Measurements from ENCODE around the gene MRPL58.
A peak's percentile ranks its signal among the peaks of the same experiment; 100 is the strongest.
"Not testable (repeated sequence)": the region's sequence is repeated elsewhere in the genome, so short reads cannot be mapped to it uniquely, and the experiment has no call there.

MRPL58 gene

DNA sequence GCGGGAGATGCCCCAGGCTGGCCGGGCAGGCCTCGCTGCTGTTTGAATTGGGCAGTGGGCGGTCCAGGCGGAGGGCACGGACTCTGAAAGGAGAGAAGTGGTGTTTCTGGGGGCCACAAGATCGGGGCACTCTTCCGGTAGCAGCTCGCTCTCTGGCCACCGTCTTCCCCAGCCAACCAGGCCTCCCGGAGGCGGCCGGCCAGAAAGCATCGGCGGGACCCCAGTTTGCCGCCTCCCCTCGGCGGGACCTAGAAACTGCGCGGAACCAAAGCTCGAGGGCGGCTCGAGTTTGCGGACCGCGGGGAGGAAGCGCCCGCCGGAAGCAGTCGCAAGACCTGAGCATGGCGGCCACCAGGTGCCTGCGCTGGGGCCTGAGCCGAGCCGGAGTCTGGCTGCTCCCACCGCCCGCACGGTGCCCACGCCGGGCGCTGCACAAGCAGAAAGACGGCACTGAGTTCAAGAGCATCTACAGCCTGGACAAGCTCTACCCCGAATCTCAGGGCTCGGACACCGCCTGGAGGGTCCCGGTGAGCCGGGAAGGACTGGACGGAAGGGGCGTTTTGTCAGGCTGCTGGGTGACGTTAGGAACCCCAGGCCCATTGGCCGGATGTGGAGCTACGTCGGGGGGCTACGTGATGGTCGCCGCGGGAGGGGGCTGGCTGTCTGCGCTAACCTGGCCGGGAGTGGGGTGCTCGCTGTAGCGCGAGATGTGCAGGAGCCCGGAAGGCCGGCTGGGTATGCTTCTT is at the start of gene MRPL58:
Gene MRPL58 (plus strand): TSS at position 325 of the 746 bp plus-strand sequence. CDS start 17 bp downstream, at position 342.
- DNase-seq: peak; percentile 26

DNA sequence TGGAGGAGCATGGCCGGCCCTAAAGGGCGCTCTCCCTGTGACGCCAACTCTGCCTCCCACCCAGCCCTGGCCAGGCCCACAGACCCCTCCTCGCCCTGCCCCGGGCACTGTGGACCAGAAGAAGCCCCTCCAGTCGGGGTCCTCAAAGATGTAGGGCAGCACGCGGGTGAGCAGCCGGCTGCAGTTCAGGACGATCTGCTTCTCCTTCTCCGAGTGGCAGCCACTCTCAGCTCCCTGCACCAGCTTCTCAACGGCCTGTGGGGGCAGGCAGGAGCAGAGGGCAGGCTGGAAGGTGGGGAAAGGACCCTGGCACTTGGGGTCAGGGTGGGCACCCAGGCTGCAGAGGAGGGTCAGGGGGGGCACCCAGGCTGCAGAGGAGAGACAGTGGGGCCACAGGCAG is 48.8 kb upstream of the MRPL58 start:
- DNase-seq: no peak

DNA sequence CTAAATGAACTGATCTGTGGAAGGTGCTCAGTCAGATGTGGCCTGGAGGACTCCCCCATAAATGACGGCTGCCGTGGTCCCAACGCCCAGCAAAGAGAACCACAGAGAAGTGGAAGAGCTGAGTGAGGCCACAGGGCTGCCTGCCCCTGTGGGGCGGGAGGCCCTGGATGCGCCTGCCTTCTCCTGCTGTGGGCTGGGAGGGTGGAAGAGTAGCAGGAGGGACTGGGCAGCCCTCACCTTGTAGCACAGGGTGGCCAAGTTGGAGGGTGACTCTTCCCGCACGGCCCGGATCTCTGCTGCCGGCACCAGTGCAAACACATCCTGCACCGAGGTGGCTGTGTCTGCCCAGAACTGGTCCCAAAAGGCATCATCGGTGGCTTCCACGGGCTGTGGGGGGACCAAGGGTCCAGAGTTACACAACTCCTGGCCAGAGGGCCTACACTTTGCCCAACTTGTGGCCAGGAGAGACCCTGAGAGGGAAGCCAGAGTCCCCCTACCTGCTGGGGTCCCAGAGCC is 48.2 kb upstream of the MRPL58 start:
- DNase-seq: no peak

DNA sequence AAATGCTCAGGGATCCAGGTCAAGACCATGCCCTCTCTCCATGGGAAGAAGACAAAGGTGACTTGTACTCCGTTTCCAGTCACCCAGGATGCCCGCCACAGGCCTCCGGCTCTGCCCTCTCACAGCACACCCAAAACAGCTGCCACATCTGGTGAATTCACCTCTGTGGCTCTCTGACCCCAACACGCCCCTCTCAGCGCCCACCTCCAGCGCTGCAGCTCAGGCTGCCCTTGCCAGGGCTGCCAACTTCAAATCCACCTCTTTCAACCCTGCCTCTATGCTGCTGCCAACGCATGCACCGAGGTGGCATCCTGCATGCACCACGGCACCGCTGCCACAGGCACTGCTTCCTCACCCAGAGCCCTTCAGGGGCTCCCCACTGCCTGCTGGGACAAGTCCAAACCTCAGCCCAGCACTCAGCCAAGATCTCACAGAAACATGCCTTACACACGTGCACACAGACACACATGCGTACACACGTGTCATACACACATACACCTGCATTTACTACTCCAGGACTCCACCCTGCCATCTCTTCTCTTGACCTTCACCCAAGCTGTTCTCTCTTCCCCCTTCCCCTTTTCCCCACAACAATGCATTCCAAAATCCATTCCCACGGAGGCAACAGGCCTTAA is 47.4 kb upstream of the MRPL58 start:
- DNase-seq: no peak

DNA sequence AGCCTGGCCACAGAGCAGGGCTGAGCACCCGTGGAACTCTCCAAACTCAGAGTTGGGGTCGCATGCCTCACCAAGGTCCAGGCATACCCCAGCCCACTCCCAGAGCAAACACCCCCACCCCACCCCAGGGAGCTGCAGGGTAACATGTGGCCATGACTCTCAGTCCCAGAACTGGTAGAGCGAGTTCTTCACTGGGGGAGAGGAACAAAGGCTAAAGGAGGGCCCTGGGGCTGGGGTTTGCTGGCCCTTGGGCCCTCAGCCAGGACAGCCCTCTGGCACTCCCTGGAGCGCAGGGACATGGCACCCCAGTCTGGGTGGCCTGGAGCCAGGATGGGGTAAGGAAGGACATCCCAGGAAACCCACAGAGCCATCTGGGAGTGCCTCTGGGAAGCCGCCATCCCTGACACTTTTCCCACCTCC is 44.1 kb upstream of the MRPL58 start:
- DNase-seq: no peak

DNA sequence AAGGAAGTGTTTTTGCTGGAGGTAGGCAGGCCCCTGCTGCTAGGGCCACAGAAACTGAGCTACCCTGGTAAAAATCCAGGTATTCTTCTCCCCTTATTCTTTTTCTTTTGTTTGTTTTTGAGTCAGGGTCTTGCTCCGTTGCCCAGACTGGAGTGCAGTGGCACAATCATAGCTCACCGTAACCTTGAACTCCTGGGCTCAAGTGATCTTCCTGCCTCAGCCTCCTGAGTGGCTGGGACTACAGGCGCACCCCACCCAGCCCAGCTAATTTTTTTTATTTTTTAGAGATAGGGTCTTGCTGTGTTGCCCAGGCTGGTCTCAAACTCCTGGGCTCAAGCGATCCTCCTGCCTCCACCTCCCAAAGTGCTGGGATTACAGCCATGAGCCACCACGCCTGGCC is 43.0 kb upstream of the MRPL58 start:
- not testable (repeated sequence) for DNase-seq

DNA sequence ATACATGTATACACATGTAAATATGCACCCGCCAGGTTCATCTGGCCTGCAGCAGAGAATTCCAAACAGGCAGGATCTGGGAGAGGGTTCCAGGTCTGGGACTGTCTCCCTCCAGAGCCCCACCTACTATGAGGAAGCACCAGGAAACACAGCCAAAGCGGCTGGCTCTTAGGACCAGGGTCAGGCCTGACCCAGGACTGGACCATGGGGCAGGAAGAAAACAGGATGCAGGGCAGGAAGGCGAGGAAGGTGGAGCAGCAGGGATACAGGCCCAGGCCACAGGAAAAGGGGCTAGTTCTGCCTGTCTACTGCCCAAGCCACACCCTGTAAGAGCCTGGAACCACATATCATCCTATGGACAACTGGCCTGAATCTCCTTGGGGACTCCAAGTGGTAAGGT is 42.1 kb upstream of the MRPL58 start:
- DNase-seq: no peak

DNA sequence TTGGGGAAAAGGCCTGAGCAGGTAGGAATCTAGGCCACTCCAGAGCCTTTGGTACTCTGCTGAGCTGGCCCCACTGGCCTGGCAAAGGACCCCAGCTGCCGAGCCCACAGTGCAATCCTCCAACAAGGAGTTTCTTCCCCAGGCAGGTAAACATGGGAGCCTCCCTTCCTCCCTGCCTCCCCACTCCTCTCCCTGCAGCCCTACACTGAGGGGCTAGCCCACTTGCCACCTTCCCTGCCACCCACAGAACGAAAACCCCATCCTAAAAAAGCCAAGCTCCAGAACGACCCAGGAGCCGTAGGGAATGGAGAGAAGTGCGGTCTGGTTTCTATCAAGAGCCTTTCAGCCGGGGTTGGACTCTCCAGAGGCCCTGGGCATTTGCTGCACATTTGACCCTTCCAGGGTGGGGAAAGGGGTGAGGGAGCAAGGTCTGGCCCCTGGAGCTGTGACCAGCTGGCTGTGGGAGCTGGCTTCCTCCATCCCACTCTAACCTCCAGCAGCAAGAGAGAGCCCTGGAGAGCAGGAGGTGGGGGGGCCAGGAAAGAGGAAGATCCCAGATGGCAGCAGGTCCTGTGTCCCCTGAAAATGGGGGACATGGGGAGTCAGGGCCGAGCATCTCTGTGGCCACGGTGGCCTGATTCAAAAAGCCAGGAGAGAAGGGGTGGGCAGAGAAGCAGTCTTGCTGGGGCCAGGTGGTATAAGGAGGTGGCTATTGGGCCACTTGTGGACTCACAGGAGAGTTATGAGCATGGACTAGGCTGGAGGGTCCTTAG is 41.2 kb upstream of the MRPL58 start:
- no peak for DNase-seq

DNA sequence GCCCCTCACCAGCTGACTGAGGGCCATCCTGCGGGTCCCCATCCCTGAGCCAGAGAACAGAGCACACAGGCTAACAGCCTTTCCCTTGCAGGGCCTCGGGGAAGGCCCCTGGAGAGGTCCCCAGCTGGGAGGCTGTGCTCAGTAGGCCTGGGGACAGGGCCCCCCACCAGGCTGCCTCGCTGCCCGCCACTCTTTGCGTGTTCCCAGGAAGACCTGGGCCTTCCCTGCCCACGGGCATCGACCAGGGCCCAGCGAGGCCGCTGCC is 40.7 kb upstream of the MRPL58 start:
- no peak for DNase-seq

DNA sequence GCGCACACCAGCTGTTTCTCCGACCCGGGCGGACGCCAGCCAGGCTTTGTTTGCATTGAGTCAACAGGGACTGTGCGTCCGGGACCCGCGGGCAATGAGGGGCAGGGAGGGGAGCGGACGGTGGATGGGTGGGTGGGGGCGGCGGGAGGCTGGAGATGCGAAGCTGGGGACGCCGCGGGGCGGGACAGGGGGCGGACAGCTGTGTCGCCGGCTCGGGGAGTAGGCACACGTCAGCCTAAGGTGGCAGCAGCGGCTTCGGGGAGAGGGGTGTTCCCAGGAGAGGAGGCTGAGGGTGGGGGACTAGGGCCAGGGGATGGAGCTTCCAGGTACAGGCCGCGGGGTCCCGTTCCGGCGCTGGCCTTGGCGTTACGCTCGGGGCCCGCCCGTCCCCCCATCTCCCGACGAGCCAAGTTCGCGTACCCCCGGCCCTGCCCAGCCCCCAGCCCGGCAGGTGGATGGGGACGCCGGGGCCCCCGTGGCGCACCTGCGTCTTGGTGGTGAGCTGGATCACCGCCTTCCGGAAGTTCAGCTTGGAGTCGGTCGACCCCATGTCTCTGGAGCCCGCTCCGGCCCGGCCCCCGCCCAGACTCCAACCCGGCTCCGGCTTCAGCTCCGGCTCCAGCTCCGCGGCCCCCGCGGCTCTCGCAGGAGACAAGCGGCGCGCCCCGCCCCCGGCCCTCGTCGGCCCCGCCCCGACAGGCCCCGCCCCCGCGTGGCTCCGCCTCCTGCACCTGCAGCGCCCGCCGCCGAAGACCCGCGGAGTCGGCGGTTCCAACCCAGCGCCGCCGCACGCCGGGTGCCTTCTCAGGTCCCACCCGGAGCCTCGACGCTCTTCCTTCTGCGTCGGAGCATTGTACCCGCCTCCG is 40.1 kb upstream of the MRPL58 start, which contains the start of gene HID1:
Gene HID1 (minus strand): TSS at position 653 of the 866 bp plus-strand sequence. CDS start 103 bp downstream, at position 550.
- peak; percentile 50 for DNase-seq

DNA sequence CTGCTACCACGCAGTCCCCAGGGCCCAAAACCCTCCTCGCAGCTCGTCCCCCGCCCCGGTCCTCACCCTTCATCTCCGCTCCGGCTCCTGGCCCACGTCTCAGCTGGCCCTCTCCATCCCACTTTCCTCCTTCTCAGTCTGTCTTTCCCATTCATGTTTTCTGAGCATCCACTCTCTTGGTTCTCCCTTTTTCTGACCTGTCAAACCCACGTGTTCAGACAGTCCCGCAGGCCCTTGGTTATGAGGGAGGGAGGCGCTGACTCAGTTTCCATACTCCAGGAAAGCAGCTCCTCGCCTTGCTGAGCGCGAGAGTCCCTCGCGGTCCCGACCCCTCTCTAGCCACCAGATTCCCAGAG is 39.5 kb upstream of the MRPL58 start:
- no peak for DNase-seq

DNA sequence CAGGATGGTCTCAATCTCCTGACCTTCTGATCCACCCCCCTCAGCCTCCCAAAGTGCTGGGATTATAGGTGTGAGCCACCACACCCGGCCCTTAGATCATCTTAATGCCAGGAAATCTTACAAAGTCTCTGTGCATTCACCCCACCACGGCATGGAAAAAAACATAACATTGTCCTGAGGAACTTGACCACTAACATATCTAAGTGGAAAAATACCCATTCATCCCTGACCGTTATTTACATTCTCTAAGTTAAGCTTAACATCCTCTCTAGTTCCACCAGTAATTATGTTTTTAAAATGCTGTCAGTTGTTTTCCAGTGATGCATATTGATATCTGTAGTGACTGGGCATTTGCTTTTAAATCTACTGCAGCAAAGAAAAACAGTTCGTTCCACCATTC is 36.5 kb upstream of the MRPL58 start:
- no peak for DNase-seq

DNA sequence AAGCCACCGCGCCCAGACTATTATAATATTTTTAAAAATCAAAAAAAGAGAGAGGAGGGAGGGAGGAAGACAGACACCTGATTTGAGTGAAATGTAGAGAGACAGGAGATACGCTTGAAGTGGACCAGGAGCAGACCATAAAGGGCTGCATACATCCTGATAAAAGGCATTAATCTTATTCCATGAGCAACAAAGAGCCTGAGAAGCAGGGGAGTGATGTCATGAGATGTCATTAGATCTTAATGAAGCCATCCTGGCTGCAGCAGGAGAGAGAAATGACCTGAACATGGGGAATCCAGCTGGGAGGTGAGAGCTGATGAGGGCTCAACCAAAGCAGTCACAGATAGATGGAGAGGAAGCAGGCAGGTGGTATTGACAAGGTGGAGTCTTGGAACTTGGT is 34.7 kb upstream of the MRPL58 start:
- DNase-seq: no peak

DNA sequence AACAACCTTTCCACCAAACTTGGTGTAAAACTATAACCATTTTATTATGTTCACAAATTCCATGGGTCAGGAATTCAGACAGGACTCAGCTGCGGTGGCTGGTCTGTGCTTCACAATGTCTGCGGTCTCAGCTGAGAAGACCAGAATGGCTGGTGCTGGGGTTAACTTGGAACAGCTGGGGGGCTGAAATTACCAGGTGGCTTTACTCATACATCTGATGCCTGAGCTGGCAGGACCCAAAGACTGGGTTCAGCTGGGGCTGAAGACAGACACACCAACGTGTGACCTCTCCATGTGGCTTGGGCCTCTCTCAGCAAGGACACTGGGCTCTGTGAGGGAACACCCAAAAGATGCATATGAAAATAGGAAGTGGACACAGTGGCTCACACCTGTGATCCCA is 34.2 kb upstream of the MRPL58 start:
- DNase-seq: no peak

DNA sequence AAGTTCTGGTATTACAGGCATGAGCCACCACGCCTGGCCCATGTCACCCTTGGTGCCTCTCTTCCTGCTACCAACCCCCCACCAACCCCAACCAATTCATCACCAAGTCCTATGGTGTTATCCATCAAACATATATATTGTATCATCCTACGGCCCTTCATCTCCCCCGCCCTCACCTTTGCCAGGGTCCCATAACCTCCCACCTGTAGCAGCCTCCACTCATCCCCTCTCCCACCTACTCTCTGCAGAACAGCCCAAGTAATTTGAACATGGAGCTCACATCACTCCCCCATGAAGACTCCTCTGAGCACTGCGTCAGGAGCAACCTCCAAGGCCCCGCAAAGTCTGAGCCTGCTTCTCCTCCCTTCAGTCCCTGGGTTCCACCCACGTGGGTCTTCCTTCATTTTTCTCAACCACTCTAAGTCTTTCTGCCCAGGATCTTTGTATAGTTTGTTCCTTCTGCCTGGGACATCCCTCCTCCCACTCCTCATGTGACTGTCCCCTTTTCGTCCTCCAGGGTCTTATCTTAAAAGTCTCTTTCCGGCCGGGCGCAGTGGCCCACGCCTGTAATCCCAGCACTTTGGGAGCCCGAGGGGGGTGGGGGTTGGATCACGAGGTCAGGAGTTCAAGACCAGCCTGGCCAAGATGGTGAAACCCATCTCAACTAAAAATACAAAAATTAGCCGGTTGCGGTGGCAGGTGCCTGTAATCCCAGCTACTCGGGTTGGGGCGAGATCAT is 32.9 kb upstream of the MRPL58 start:
- DNase-seq: no peak

DNA sequence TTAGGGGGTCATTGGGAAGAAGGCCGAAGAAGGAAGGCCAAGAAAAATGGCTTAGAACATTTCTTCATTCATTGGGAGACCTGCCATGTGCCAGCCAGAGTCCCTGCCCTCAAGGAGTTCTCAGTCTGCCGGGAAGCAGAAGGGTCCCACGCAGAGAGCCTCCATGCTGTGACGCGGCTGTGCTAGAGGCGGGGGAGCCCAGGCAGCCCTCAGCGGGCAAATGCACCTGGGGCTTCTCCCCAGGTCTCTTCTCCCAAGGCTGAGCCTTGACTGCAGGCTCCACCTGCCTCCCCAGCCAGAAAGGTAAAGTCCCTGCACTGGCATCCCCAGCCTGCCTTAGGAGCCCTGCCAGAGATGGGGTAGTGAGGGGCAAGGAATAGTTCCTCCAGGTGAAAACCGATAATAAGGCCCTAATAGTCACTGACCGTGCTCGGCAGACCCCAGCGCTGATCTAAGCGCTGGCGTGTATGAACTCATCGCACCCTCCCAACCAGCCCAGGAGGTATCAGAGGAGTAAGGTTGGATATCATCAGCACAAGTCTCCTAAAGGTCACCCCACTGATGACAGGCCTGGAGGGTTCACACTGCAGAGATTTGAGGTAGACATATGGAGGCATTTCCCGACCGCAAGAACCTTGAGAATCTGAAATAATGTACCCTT is 31.0 kb upstream of the MRPL58 start:
- DNase-seq: no peak

DNA sequence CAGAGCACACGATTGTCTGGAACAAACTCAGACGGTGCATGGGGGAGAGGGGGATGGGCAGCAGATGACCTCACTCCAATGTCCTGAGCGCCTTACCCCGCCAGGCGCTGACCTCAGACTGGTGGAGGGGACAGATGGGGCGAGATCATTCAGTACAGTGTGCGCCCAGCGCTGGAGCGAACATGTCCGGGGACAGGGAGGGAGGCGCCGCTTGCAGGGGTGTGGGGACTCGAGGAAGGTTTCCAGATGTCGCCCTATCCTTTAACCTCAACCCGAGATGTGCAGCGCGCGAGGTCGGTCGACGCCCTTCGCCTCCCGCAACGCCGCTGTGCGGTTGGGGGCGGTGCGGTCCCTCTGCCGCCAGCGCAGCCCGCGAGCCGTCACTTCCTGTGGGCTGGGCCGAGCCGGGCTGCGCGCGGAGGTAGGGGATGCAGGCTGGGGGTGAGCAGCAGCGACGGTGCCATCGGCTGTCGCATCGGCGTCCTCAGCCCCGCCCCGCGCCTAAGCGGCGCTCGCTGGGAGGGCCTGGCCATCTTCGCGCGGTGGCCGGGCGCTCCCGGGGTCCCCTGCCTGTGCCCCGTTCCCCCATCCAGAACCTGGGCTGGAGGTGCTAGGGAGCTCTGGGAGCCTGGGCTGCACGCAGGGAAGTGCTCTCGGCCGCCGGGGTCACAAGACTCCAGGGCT is 30.3 kb upstream of the MRPL58 start:
- peak; percentile 24 for DNase-seq

DNA sequence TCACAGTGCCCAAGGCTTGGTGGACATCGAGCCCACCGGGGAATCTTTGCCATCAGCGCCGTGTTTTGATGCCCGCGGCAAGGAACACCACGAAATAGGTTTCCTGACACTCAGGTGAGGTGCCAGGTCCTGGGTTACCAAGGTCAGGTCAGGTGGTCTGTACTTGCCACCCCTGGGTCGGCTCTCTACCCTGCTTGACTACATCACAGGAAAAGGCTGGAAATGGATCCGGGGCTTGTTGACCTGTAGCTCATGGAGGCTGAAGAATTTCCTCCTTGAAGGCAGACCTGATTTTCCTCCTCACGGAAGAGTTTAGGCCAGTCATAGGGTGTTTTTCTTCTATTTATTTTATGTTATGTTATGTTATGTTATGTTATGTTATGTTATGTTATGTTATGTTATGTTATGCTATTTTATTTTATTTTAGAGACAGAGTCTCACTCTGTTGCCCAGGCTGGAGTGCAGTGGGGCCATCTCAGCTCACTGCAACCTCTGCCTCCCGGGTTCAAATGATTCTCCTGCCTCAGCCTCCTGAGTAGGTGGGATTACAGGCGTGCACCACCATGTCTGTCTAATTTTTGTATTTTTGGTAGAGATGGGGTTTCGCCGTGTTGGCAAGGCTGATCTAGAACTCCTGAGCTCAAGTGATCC is 29.7 kb upstream of the MRPL58 start:
- not testable (repeated sequence) for DNase-seq

DNA sequence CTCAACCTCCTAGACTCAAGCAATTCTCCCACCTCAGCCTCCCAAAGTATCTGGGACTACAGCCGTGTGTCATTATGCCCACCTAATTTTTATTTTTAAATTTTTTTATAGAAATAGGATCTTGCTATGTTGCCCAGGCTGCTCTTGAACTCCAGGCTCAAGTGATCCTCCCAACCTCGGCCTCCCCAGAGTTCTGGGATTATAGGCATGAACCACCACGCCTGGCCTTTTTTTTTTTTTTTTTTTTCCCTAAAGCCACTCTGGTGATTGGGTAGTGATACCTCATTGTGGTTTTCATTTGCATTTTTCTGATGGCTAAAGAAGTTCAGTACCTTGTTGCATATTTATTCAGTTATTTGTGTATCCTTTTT is 26.3 kb upstream of the MRPL58 start:
- DNase-seq: no peak

DNA sequence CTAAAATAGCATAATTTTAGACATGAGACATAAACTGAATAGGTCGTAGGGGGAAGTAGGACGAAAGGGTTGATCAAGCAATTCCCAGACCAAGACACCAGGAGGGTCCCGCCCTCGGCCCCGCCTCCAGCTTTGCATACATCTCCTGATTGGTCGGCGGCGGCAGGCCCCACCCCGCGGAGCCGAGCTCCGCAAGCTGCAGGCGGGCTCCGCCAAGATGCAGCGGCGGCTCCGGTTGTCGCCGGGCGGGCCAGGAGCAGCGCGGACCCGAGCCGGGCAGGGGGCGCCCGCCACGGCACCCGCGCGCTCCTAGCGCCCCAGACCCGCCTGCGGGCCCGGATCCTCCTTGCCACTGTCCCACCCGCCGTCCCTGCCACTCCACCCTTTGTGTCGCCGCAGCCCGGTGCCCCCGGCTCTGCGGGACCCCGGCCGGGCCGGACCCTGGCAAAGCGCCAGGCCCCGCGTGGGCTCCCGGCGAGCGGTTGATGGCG is 25.0 kb upstream of the MRPL58 start, which contains the start of gene CDR2L:
Gene CDR2L (plus strand): TSS at position 215 of the 491 bp plus-strand sequence. CDS start 412 bp downstream, outside the sequence.
- DNase-seq: peak; percentile 81

Measured in NCI-H748 treated with DMSO at 0.1 percent for 48 hours (cell line).